ENCODE measurements around the gene TPCN2.
A peak's percentile ranks its signal among the peaks of the same experiment; 100 is the strongest.

TPCN2 gene

DNA sequence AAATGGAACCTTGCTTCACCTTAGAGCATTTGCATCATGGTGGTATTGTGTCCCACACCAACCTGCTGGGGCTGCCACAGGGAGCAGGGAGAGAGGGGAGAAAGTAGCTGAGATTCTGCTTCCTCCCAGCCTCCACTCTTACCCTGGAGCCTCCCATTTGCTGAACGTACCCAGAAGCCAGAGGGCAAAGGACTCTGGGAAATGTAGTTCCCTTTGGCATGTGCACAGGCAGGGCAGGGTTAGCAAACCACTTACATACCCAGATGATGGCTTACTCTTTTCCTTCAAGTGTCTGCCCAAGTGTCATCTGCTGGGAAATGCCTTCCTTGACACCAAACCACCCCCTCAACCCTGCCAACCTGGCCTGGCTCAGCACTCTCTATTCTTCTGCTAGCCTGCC is 123.9 kb downstream of the TPCN2 start:
- DNase-seq (ENCODE audit: low read depth, low spot score): no peak

GRCh38 chr11:69173331-69173730 is 124.6 kb downstream of the TPCN2 start:
- DNase-seq (ENCODE audit: low read depth, low spot score): no peak
- H3K27ac ChIP-seq: no peak overlapping the region

More for the DNA sequence above, 123.9 kb downstream of the TPCN2 start:
- H3K27ac ChIP-seq: no peak overlapping the region

DNA sequence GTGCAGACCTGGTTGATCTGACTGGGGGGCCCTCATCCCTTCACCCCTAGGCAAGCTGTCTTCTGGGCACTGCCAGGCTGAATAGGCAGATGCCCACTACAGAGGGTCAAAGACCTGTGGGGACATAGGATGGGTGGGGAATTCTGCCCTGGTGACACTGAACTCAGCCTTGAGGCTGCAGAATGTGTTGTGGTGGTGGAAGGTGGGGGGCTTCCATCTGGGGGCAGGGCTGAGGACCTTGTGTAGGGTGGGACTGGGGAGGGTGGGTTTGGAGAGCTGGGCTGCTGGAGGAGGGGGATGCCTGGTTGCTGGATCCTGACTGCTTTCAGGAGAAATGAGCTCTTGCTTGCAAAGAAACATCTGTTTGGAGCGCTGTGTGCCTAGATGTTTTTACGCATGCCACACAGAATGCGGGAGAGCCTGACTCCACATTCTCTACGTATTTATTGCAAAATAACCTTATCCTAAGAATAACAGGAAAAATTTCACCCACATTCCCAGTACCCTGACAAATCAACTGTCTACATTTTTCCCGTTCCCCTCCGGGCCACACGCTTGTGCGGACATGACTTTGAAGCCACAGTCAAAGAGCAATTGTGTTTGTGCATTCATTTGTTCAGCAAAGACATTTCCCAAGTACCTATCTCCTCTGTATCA is 125.3 kb downstream of the TPCN2 start:
- DNase-seq (ENCODE audit: low read depth, low spot score): peak; percentile 20
- peak overlapping the region; percentile 38 for H3K27ac ChIP-seq

- no peak for DNase-seq (ENCODE audit: low read depth, low spot score)
Measured at GRCh38 chr11:69174841-69175240, 126.1 kb downstream of the TPCN2 start.

GRCh38 chr11:69178819-69179482 is 130.2 kb downstream of the TPCN2 start:
- no peak overlapping the region for H3K27ac ChIP-seq

More at GRCh38 chr11:69174841-69175240, 126.1 kb downstream of the TPCN2 start:
- H3K27ac ChIP-seq: peak overlapping the region; percentile 38

DNA sequence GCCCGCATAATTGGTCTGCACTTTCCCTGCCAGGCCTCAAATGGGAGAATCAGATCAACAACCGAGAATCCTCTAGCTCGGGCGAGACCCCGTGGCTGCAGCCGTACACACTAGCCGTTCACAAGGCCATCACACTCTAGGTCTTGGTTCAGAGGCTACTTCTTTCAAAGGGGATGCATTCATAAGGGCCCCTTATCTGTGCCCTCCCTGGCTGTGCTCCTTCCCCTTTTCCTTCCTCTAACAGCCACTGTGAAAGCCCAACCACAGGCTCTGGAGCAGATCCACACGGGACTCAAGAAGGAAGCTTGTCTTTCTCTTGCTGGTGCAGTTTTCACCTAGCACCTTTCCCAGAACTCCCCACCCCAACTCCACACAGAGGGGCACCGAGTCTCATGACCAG is 131.5 kb downstream of the TPCN2 start:
- no peak overlapping the region for H3K27ac ChIP-seq
- no peak for DNase-seq (ENCODE audit: low read depth, low spot score)

More at GRCh38 chr11:69178819-69179482, 130.2 kb downstream of the TPCN2 start:
- DNase-seq (ENCODE audit: low read depth, low spot score): no peak

DNA sequence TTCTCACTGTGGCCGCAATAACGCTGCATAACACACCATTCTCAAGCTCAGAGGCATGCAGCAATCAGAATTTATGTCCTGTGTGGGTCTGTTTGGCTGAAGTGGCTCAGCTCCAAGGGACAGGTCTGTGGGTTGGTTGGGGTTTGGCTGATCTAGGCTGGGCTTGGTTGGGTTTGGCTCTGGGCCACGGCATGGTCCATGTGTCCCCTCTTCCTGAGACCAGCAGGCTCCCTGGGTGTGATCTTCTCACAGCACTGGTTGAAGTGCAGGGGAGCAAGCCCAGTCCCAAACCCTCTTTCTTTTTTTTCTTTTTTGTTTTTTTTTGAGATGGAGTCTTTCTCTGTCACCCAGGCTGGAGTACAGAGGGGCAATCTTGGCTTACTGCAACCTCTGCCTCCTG is 132.0 kb downstream of the TPCN2 start:
- no peak for DNase-seq (ENCODE audit: low read depth, low spot score)

DNA sequence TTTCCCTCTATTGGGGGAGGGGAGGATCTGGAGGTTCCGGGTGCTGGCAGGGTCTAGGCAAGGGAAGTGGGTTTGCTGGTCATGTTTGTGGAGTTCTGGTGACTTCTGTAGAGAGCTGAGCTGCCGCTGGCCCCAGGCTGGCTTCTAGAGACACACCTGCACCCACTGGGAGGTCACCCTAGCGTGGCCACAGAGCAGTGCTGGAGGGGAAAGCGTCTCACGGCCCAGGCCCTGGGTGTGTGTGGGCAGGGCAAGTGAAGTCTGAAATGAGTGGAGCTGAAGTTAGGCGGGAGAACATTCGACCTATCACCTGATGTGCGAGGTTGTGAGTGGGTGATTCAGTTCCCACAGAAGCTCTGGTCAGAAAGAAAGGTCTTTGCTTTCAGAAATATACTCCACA is 134.9 kb downstream of the TPCN2 start:
- H3K27ac ChIP-seq: no peak overlapping the region
- no peak for DNase-seq (ENCODE audit: low read depth, low spot score)

More for the DNA sequence above, 132.0 kb downstream of the TPCN2 start:
- no peak overlapping the region for H3K27ac ChIP-seq

Measured in epithelial cell of prostate (primary cell).